HEK293 (cell line): ENCODE measurements around the gene FPR1.

Experiments
- CTCF ChIA-PET: fragments of 350-600 bp; formaldehyde crosslinking; extraction: SDS; loops from one replicate; lab custom pipeline; 2021; ENCODE audit warnings: antibody characterized with exemption; lab: Yijun Ruan, JAX
- POLR2A ChIA-PET: fragments of 300-600 bp; formaldehyde crosslinking; extraction: SDS; loops from one replicate; lab custom pipeline; 2020; ENCODE audit warnings: antibody characterized with exemption, inconsistent platforms; lab: Yijun Ruan, JAX
- H3K27ac ChIP-seq: fragments of 200-500 bp; sonication (Bioruptor generic); 2 replicates; pipeline ENCODE4 v1.5.1; 2014; ENCODE audit warnings: low read depth, low read length, control low read depth, inconsistent platforms; ENCODE audit errors: extremely low read depth
- H3K36me3 ChIP-seq, 2 experiments: fragments of 200-500 bp in 1 of 2; sonication (Bioruptor generic) in 1 of 2; 1 replicate in 1 of 2; 2 replicates in 1 of 2; pipeline ENCODE4 v1.5.1; 2014 to 2017; ENCODE audit warnings: inconsistent platforms in 2 of 2, low read length in 2 of 2; ENCODE audit not compliant: control insufficient read depth in 2 of 2, insufficient read depth in 1 of 2
- H3K4me1 ChIP-seq: fragments of 200-500 bp; sonication (Bioruptor generic); 2 replicates; pipeline ENCODE4 v1.5.1; 2014; ENCODE audit warnings: mild to moderate bottlenecking, low read length, inconsistent platforms; ENCODE audit not compliant: control insufficient read depth, insufficient read depth
- H3K4me3 ChIP-seq: 2 replicates; pipeline ENCODE4 v1.5.1; 2011; ENCODE audit warnings: low read depth, mild to moderate bottlenecking, control low read depth, low read length, moderate library complexity
- H3K9me3 ChIP-seq: fragments of 200-500 bp; sonication (Bioruptor generic); 2 replicates; pipeline ENCODE4 v1.5.1; 2014; ENCODE audit warnings: low read depth, low read length, inconsistent platforms; ENCODE audit not compliant: control insufficient read depth, insufficient read depth
- BCL6B ChIP-seq: fragments of 450-650 bp; formaldehyde crosslinking; IDR thresholded peaks from 2 replicates; pipeline ENCODE4 v1.5.1; 2017; ENCODE audit warnings: missing biosample characterization, missing genetic modification characterization
- EGR2 ChIP-seq: fragments of 450-650 bp; formaldehyde crosslinking; IDR thresholded peaks from 2 replicates; pipeline ENCODE4 v1.5.1; 2016; ENCODE audit warnings: low read depth, missing biosample characterization, missing genetic modification characterization
- KLF10 ChIP-seq: fragments of 450-650 bp; IDR thresholded peaks from 2 replicates; pipeline ENCODE4 v1.5.1; 2018; ENCODE audit warnings: missing biosample characterization, mild to moderate bottlenecking, missing genetic modification characterization
- KLF16 ChIP-seq: fragments of 450-650 bp; formaldehyde crosslinking; IDR thresholded peaks from 2 replicates; pipeline ENCODE4 v1.5.1; 2017; ENCODE audit warnings: missing biosample characterization, missing genetic modification characterization
- OSR2 ChIP-seq: fragments of 450-650 bp; formaldehyde crosslinking; IDR thresholded peaks from 2 replicates; pipeline ENCODE4 v1.5.1; 2016; ENCODE audit warnings: missing biosample characterization, missing genetic modification characterization
- PATZ1 ChIP-seq: fragments of 450-650 bp; formaldehyde crosslinking; IDR thresholded peaks from 2 replicates; pipeline ENCODE4 v1.5.1; 2016; ENCODE audit warnings: missing biosample characterization, missing genetic modification characterization
- PBX3 ChIP-seq: sonication (generic); formaldehyde crosslinking; IDR thresholded peaks from 2 replicates; pipeline ENCODE4 v1.8.1; 2022; ENCODE audit warnings: mild to moderate bottlenecking, moderate library complexity, missing genetic modification reagents
- ZBTB10 ChIP-seq: fragments of 450-650 bp; formaldehyde crosslinking; IDR thresholded peaks from 2 replicates; pipeline ENCODE4 v1.5.1; 2016; ENCODE audit warnings: missing biosample characterization, missing genetic modification characterization
- ZBTB6 ChIP-seq: fragments of 450-650 bp; formaldehyde crosslinking; IDR thresholded peaks from 2 replicates; pipeline ENCODE4 v1.5.1; 2017; ENCODE audit warnings: missing biosample characterization, missing genetic modification characterization
- ZFP37 ChIP-seq: fragments of 450-650 bp; formaldehyde crosslinking; IDR thresholded peaks from 2 replicates; pipeline ENCODE4 v1.5.1; 2016; ENCODE audit warnings: missing biosample characterization, missing genetic modification characterization
- ZNF148 ChIP-seq: fragments of 450-650 bp; formaldehyde crosslinking; IDR thresholded peaks from 2 replicates; pipeline ENCODE4 v1.5.0; 2017; ENCODE audit warnings: missing biosample characterization, missing genetic modification characterization, borderline replicate concordance
- ZNF155 ChIP-seq: fragments of 450-650 bp; formaldehyde crosslinking; IDR thresholded peaks from 2 replicates; pipeline ENCODE4 v1.5.1; 2016; ENCODE audit warnings: missing biosample characterization, missing genetic modification characterization
- ZNF202 ChIP-seq: fragments of 450-650 bp; formaldehyde crosslinking; IDR thresholded peaks from 2 replicates; pipeline ENCODE4 v1.5.1; 2016; ENCODE audit warnings: missing biosample characterization, missing genetic modification characterization, borderline replicate concordance
- ZNF324 ChIP-seq: fragments of 450-650 bp; formaldehyde crosslinking; IDR thresholded peaks from 2 replicates; pipeline ENCODE4 v1.5.1; 2016; ENCODE audit warnings: missing biosample characterization, missing genetic modification characterization
- ZNF362 ChIP-seq: fragments of 450-650 bp; formaldehyde crosslinking; IDR thresholded peaks from 2 replicates; pipeline ENCODE4 v1.5.1; 2016; ENCODE audit warnings: missing biosample characterization, missing genetic modification characterization
- ZNF423 ChIP-seq: fragments of 450-650 bp; formaldehyde crosslinking; IDR thresholded peaks from 2 replicates; pipeline ENCODE4 v1.5.1; 2016; ENCODE audit warnings: missing biosample characterization, missing genetic modification characterization
- ZNF621 ChIP-seq: fragments of 450-650 bp; formaldehyde crosslinking; IDR thresholded peaks from 2 replicates; pipeline ENCODE4 v1.5.1; 2017; ENCODE audit warnings: missing biosample characterization, missing genetic modification characterization
- ZNF629 ChIP-seq: fragments of 450-650 bp; formaldehyde crosslinking; IDR thresholded peaks from 2 replicates; pipeline ENCODE4 v1.5.1; 2017; ENCODE audit warnings: missing biosample characterization, missing genetic modification characterization
- ZNF654 ChIP-seq: fragments of 450-650 bp; formaldehyde crosslinking; IDR thresholded peaks from 2 replicates; pipeline ENCODE4 v1.5.1; 2016; ENCODE audit warnings: low read depth, missing biosample characterization, missing genetic modification characterization
- ZNF791 ChIP-seq: fragments of 450-650 bp; formaldehyde crosslinking; IDR thresholded peaks from 2 replicates; pipeline ENCODE4 v1.5.1; 2016; ENCODE audit warnings: missing biosample characterization, missing genetic modification characterization

FPR1 gene

GRCh38 chr19:51724543-51724942 is 27.1 kb downstream of the FPR1 start:
- no peak for TF ChIP-seq ZNF654 (tag by site-specific recombination)
- TF ChIP-seq PBX3: no peak
- TF ChIP-seq ZFP37 (tag by site-specific recombination): no peak
- no peak for TF ChIP-seq PATZ1 (tag by site-specific recombination)
- no peak for TF ChIP-seq ZNF324 (tag by site-specific recombination)
- no peak for TF ChIP-seq ZNF621
- no peak for TF ChIP-seq BCL6B (tag by site-specific recombination)
- TF ChIP-seq ZBTB10 (tag by site-specific recombination): no peak
- no peak for TF ChIP-seq ZNF629
- TF ChIP-seq ZNF791 (tag by site-specific recombination): no peak
- no peak for TF ChIP-seq ZNF423 (tag by site-specific recombination)
- no peak for TF ChIP-seq KLF10 (tag by site-specific recombination)
- no peak for TF ChIP-seq KLF16
- no peak for TF ChIP-seq ZNF148 (tag by site-specific recombination)
- TF ChIP-seq EGR2 (tag by site-specific recombination): no peak
- TF ChIP-seq OSR2: no peak
- TF ChIP-seq ZNF155: no peak
- CTCF ChIA-PET: no interaction called here
- no peak overlapping the region for H3K27ac ChIP-seq
- H3K4me3 ChIP-seq: no peak overlapping the region
- no peaks in the 10 kb centered on the region for H3K4me1 ChIP-seq
- no peaks in the 10 kb centered on the region for H3K36me3 ChIP-seq
- H3K9me3 ChIP-seq: no peaks in the 10 kb centered on the region
- POLR2A ChIA-PET: no interaction called here

GRCh38 chr19:51722492-51722891 is 29.2 kb downstream of the FPR1 start:
- POLR2A ChIA-PET: no interaction called here
- no peaks in the 10 kb centered on the region for H3K9me3 ChIP-seq
- H3K27ac ChIP-seq: no peak overlapping the region

More at GRCh38 chr19:51722492-51722891, 29.2 kb downstream of the FPR1 start:
- no peaks in the 10 kb centered on the region for H3K36me3 ChIP-seq
- TF ChIP-seq KLF10 (tag by site-specific recombination) (no peak), ZNF202 (tag by site-specific recombination) (no peak), ZNF362 (tag by site-specific recombination) (no peak), ZBTB6 (tag by site-specific recombination) (no peak)
- TF ChIP-seq, all 188 proteins: peak for 0
- no peaks in the 10 kb centered on the region for H3K4me1 ChIP-seq
- CTCF ChIA-PET: no interaction called here
- H3K4me3 ChIP-seq: no peak overlapping the region
